GM23248 (cell line): ENCODE measurements around the gene RBM10.

Source experiments
- EZH2 ChIP-seq: fragments of 200-600 bp; sonication (generic); IDR thresholded peaks from 2 replicates; pipeline ENCODE4 v1.6.1; 2018; ENCODE audit warnings: antibody characterized with exemption, mild to moderate bottlenecking; ENCODE audit not compliant: insufficient read depth, poor library complexity, severe bottlenecking
- EZH2phosphoT487 ChIP-seq: fragments of 200-600 bp; sonication (generic); IDR thresholded peaks from 2 replicates; pipeline ENCODE4 v1.6.1; 2018; ENCODE audit warnings: antibody characterized with exemption, moderate library complexity, mild to moderate bottlenecking, low read depth; ENCODE audit not compliant: insufficient read depth

- no peak for TF ChIP-seq EZH2
- no peak for TF ChIP-seq EZH2phosphoT487
Measured at GRCh38 chrX:47191806-47192401, 46.9 kb downstream of the RBM10 start.
